RKO (cell line): ENCODE results near the gene PSMA7.
A peak's percentile ranks its signal among the peaks of the same experiment; 100 is the strongest.
"Not testable (repeated sequence)": the region's sequence is repeated elsewhere in the genome, so short reads cannot be mapped to it uniquely, and the experiment has no call there.

Source experiments
- DNase-seq: peaks from one replicate; pipeline ENCODE4 v3.0.0-alpha.2; 2016; ENCODE audit warnings: low spot score

PSMA7 gene

GRCh38 chr20:62119115-62119514 is 24.1 kb downstream of the PSMA7 start:
- no peak for DNase-seq

- DNase-seq = no peak
Measured at GRCh38 chr20:62118113-62119043, 24.8 kb downstream of the PSMA7 start.

GRCh38 chr20:62117658-62118057 is 25.5 kb downstream of the PSMA7 start:
- DNase-seq = no peak

- DNase-seq = no peak
Measured at GRCh38 chr20:62117362-62117646, 25.9 kb downstream of the PSMA7 start.

GRCh38 chr20:62116558-62117361 is 26.4 kb downstream of the PSMA7 start:
- DNase-seq = no peak

GRCh38 chr20:62115800-62116407 is 27.3 kb downstream of the PSMA7 start:
- not testable (repeated sequence) for DNase-seq

- DNase-seq = no peak
Measured at GRCh38 chr20:62114894-62115293, 28.3 kb downstream of the PSMA7 start.

- no peak for DNase-seq
Measured at GRCh38 chr20:62112368-62112767, 30.8 kb downstream of the PSMA7 start.

- no peak for DNase-seq
Measured at GRCh38 chr20:62111148-62111547, 32.0 kb downstream of the PSMA7 start.

- DNase-seq = no peak
Measured at GRCh38 chr20:62105592-62105991, 37.6 kb downstream of the PSMA7 start.

GRCh38 chr20:62104791-62105345 is 38.3 kb downstream of the PSMA7 start:
- DNase-seq = no peak

GRCh38 chr20:62104234-62104789 is 38.9 kb downstream of the PSMA7 start:
- no peak for DNase-seq

- no peak for DNase-seq
Measured at GRCh38 chr20:62103508-62104233, 39.5 kb downstream of the PSMA7 start.

GRCh38 chr20:62101078-62101477 is 42.1 kb downstream of the PSMA7 start:
- no peak for DNase-seq

GRCh38 chr20:62097881-62098407 is 45.2 kb downstream of the PSMA7 start:
- no peak for DNase-seq

- DNase-seq = no peak
Measured at GRCh38 chr20:62096421-62097380, 46.5 kb downstream of the PSMA7 start.

GRCh38 chr20:62089393-62089792 is 53.8 kb downstream of the PSMA7 start:
- DNase-seq = no peak

GRCh38 chr20:62088258-62089127 is 54.7 kb downstream of the PSMA7 start:
- peak; percentile 97 for DNase-seq

- DNase-seq = no peak
Measured at GRCh38 chr20:62087632-62088031, 55.6 kb downstream of the PSMA7 start.
